Measurements from ENCODE around the gene ANKRD13A. TPM values are rescaled to one million over a fixed set of nuclear protein-coding genes. Genes with fewer than 3 reads are reported as not detected.

The ANKRD13A gene
- total and polyA plus RNA-seq, 2 of the 13 experiments (the other 11 are each of a cell fraction or from before 2014, with no cell fraction given), result 34.1 to 41.6 TPM

- TF ChIP-seq ARID4A (CRISPR knock-in tag; IDR thresholded peaks at IDR 0.05; ENCODE audit: borderline replicate concordance) (no peak), TFE3 (CRISPR knock-in tag; IDR thresholded peaks at IDR 0.05) (no peak)
Measured at GRCh38 chr12:109995361-109995685, 3.9 kb upstream of the ANKRD13A start (continued).

- ChIA-PET CTCF (ENCODE audit: low intra/inter-chr PET ratio, low total read pairs) (no interaction called here), POLR2A (interaction anchor here (1.4 to 1.5 kb wide), 2 partner anchors 47 to 83 kb away, joined by 3 to 4 read pairs; no protein-coding TSS in a partner anchor)
- 0% methylated on average over 6 of the region's 65 CpGs for WGBS (ENCODE audit: low lambda C conversion rate)
- peaks cover 6% of the 10 kb centered on the region; the same call in 1 of the 2 replicates for H4K20me1 ChIP-seq (ENCODE audit: insufficient read depth, low read length)
- H3K9me3 ChIP-seq (ENCODE audit: low read length), result no peaks in the 10 kb centered on the region
- intact Hi-C loops (cut with micrococcal nuclease; ENCODE audit: unreplicated experiment) (loop anchor here (5.0 kb wide), 1 partner anchor 49 kb away; no protein-coding TSS in a partner anchor), in situ Hi-C loops (cut with HindIII; ENCODE audit: extremely low pct_ligation_motif_present, low pct_unique_long_range_greater_than_20kb) (no loop called here)
- peaks cover 57% of the 10 kb centered on the region for H3K4me1 ChIP-seq (ENCODE audit: insufficient read depth, low read length)
- H2AFZ ChIP-seq (ENCODE audit: low read length), result peak within 1 kb of the TSS; percentile 96
- peaks cover 0 to 7% of the 10 kb centered on the region in 2 experiments; a peak in 1 of 5 replicates for H3K36me3 ChIP-seq (replicated peaks in 1 of 2; ENCODE audit: control insufficient read depth in 1 of 2, insufficient read depth in 2 of 2, low read length in 2 of 2)
- peak within 1 kb of the TSS; percentile 90 for H3K9ac ChIP-seq (ENCODE audit: insufficient read depth, low read depth, low read length)
- H3K27me3 ChIP-seq (ENCODE audit: control insufficient read depth in 1 of 2, insufficient read depth in 2 of 2, low read length in 2 of 2), result no peaks in the 10 kb centered on the region; a peak in 1 of 5 replicates
- H3K4me3 ChIP-seq (replicated peaks in 1 of 3; ENCODE audit: insufficient read depth in 1 of 3, low read depth in 2 of 3, low read length in 3 of 3), result peak within 1 kb of the TSS; percentile 93 to 97 (median 94)
- peak within 1 kb of the TSS; percentile 75 for H3K27ac ChIP-seq (ENCODE audit: extremely low read length, insufficient read depth, low read length)
- ATAC-seq, result peak; percentile 86
- no TSS peak for BruUV-seq (replicated peaks)
- DNase-seq (ENCODE audit: low spot score), result peak; percentile 91
- H3K4me2 ChIP-seq (ENCODE audit: low read depth, low read length), result peak within 1 kb of the TSS; percentile 93
- peak; percentile 60 for FAIRE-seq
- peaks cover 47% of the 10 kb centered on the region for H3K79me2 ChIP-seq (ENCODE audit: insufficient read depth, low read length)
- no peak for TF ChIP-seq ZNF530 (CRISPR knock-in tag; IDR thresholded peaks at IDR 0.05; ENCODE audit: low read depth)
- TF ChIP-seq ZBTB8A (CRISPR knock-in tag; IDR thresholded peaks at IDR 0.05; ENCODE audit: borderline replicate concordance, low read depth), result no peak
- TF ChIP-seq ZBTB7A (CRISPR knock-in tag; IDR thresholded peaks at IDR 0.05), result 0 out of 2 replicates have a peak, but pooled peaks have one; percentile 70
- TF ChIP-seq ZNF564 (CRISPR knock-in tag; IDR thresholded peaks at IDR 0.05), result 0 out of 2 replicates have a peak, but pooled peaks have one; percentile 47
- TF ChIP-seq GATAD1 (CRISPR knock-in tag; IDR thresholded peaks at IDR 0.05), result peak; percentile 83
- TF ChIP-seq ZNF282 (IDR thresholded peaks at IDR 0.05; ENCODE audit: partially characterized antibody), result no peak
- TF ChIP-seq ZNF460 (CRISPR knock-in tag; IDR thresholded peaks at IDR 0.05; ENCODE audit: borderline replicate concordance), result no peak
- peak; percentile 66 for TF ChIP-seq MED1 (CRISPR knock-in tag; IDR thresholded peaks at IDR 0.05)
- TF ChIP-seq YY1 (IDR thresholded peaks at IDR 0.05; ENCODE audit: insufficient read depth, insufficient replicate concordance, low read depth, low read length), result peak; percentile 99
- TF ChIP-seq ZNF713 (CRISPR knock-in tag; IDR thresholded peaks at IDR 0.05), result no peak
- TF ChIP-seq TIGD3 (CRISPR knock-in tag; IDR thresholded peaks at IDR 0.05; ENCODE audit: borderline replicate concordance), result no peak
- peak; percentile 88; the same call in 1 of the 2 replicates for TF ChIP-seq SNAI1 (CRISPR knock-in tag; IDR thresholded peaks at IDR 0.05; ENCODE audit: borderline replicate concordance)
- peak; percentile 75; the same call in 1 of the 2 replicates for TF ChIP-seq ZNF317 (CRISPR knock-in tag; IDR thresholded peaks at IDR 0.05)
Measured at GRCh38 chr12:109995686-109996482, 3.3 kb upstream of the ANKRD13A start, which contains the start of gene GIT2. GIT2 (minus strand) TSS chr12:109996368; CDS start chr12:109996224, 144 bp downstream.

Measured in HepG2 (cell line).